HS-27A (cell line): ENCODE results near the gene SIN3B.
"Not testable (repeated sequence)": the region's sequence is repeated elsewhere in the genome, so short reads cannot be mapped to it uniquely, and the experiment has no call there.

Source experiments
- DNase-seq: peaks from one replicate; pipeline ENCODE4 v3.0.0-alpha.2; 2012; ENCODE audit warnings: low read depth, missing footprints

Gene SIN3B, protein sequence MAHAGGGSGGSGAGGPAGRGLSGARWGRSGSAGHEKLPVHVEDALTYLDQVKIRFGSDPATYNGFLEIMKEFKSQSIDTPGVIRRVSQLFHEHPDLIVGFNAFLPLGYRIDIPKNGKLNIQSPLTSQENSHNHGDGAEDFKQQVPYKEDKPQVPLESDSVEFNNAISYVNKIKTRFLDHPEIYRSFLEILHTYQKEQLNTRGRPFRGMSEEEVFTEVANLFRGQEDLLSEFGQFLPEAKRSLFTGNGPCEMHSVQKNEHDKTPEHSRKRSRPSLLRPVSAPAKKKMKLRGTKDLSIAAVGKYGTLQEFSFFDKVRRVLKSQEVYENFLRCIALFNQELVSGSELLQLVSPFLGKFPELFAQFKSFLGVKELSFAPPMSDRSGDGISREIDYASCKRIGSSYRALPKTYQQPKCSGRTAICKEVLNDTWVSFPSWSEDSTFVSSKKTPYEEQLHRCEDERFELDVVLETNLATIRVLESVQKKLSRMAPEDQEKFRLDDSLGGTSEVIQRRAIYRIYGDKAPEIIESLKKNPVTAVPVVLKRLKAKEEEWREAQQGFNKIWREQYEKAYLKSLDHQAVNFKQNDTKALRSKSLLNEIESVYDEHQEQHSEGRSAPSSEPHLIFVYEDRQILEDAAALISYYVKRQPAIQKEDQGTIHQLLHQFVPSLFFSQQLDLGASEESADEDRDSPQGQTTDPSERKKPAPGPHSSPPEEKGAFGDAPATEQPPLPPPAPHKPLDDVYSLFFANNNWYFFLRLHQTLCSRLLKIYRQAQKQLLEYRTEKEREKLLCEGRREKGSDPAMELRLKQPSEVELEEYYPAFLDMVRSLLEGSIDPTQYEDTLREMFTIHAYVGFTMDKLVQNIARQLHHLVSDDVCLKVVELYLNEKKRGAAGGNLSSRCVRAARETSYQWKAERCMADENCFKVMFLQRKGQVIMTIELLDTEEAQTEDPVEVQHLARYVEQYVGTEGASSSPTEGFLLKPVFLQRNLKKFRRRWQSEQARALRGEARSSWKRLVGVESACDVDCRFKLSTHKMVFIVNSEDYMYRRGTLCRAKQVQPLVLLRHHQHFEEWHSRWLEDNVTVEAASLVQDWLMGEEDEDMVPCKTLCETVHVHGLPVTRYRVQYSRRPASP

DNA sequence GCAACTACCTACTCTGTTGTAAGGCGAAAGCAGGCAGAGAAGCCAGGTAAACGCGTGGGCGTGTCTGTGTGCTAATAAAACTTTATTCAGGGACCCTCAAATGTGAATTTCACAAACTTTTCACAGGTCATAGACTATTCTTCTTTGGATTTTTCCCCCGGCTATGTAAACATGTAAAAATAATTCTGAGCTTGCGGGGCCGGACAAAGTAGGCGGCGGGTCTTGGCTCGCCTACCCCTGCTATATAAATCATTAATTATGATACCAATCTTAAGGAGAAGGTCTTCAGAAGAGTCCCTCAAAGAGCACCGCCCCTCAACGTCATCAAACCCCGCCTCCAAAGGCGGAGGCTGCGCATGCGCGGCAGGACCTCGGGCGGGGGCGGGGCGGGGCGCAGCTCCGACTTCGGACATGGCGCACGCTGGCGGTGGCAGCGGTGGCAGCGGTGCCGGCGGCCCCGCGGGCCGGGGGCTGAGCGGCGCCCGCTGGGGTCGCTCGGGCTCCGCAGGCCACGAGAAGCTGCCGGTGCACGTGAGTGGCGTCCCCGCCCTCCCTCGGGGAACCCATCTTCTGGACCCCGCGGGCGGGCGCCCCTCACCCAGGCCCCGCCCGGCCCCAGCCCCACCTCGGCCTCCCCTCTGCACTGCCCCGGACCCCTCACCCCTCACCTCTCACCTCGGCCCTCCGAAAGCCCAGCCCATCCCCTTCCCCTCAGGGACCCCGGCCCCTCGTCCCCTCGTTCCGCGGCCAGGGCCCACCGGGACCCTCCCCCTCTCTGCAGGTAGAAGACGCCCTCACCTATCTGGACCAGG lies at the start of gene SIN3B:
SIN3B (plus strand) TSS at position 389 of the 812 bp plus-strand sequence; CDS start at position 412, 23 bp downstream.
- peak; percentile 54 for DNase-seq

DNA sequence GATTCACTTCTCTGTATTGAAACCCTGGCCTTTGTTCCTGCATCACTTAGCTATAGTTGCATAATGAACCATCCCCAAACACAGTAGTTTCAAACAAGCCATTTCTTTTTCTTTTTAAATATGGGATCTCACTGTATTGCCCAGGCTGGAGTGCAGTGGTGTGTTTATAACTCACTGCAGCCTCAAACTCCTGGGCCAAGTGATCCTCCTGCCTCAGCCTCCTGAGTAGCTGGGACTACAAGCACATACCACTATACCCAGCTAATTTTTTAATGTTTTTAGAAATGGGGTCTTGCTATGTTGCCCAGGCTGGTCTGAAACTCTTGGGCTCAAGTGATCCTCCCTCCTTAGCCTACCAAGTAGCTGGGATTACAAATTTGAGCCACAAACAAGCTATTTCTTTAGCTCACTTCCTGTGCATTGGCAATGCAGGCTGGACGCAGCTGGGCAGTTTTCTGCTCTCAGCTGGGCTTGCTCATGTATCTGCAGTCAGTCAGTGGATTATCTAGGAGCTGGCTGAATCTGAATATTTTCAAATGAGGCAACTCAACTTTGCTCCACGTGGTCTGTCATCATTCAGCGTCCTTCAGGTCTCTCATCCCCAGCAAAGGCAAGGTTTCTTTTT lies 49.5 kb upstream of the SIN3B start:
- DNase-seq, result no peak

DNA sequence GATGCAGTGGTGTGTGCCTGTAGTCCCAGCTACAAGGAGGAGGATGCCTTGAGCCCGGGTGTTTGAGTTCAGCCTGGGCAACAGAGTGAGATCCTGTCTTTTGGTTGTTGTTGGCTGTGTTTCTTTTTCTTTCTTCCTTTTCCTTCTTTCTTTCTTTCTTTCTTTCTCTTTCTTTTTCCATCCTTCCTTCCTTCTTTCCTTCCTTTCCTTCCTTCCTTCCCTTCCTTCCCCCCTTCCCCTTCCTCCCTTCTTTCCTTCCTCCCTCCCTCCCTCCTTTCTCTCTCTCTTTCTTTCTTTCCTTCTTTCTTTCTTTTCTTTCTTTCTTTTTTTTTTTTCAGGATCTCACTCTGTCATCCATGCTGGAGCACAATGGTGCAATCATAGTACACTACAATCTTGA lies 46.5 kb upstream of the SIN3B start:
- no peak for DNase-seq

DNA sequence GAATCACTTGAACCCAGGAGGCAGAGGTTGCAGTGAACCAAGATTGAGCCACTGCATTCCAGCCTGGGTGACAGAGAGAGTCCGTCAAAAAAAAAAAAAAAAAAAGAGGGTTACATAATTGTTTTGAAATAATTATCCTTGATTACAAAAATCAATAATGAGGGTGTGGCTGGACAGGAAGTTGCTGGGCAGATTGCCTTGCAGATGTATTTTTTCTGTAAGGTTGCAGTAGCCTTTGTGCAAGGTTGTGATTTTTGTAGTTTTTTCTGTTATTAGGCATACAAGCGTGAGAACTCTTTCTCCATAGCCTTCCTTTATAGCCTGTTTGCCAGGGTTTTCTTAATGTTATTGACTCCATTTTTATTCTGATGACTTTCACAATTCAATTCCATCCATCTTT lies 40.7 kb upstream of the SIN3B start:
- no peak for DNase-seq

DNA sequence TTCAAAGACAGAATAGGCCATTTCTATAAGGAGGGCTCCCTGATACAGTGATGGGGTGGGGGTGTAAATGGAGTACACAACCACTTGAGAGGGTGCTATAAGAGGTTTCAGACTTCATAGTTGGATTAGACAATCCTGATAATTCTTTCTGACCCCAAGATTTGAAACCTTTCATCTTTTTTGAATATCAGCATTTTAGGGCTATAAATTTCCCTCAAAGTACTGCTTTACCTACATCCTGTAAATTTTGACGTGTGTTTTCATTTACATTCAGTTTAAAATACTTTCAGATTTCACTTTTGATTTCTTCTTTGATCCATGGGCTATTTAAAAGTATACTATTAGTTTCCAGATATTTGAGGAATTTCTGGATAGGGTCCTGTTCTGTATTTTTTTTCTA lies 40.0 kb upstream of the SIN3B start:
- DNase-seq, result no peak

DNA sequence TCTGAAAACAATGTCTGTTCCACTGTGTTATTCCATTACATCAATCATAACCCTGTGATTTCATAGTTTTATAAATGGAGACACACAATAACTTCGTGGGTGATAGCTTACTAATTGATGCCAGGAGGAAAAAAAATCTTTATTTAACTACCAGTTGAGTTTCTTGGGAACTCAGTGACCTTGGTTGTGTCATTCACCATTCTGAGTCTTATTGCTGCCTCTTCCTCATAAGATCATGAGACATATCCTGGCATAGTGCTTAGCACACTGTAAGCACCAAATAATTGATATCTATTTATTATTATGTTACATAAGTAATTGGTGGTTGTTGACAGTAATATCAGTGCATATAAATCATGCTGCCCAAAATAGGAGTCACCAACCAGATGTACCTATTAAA lies 39.1 kb upstream of the SIN3B start:
- no peak for DNase-seq

DNA sequence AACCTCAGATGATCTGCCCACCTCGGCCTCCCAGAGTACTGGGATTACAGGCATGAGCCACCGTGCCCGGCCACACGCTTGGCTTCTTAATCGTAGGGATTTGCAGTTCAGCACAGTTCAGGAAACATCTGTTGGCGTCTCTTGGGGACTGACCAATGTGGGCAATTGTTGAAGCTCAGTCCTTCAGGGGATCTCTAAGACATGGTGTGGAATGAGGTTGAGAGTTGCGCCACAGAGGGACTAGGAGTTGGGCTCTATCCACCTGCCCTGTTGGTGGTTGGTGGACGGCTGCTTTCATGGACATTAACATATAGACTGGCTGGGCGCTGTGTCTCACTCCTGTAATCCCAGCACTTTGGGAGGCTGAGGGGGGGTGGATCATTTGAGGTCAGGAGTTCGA lies 37.3 kb upstream of the SIN3B start:
- DNase-seq, result no peak

DNA sequence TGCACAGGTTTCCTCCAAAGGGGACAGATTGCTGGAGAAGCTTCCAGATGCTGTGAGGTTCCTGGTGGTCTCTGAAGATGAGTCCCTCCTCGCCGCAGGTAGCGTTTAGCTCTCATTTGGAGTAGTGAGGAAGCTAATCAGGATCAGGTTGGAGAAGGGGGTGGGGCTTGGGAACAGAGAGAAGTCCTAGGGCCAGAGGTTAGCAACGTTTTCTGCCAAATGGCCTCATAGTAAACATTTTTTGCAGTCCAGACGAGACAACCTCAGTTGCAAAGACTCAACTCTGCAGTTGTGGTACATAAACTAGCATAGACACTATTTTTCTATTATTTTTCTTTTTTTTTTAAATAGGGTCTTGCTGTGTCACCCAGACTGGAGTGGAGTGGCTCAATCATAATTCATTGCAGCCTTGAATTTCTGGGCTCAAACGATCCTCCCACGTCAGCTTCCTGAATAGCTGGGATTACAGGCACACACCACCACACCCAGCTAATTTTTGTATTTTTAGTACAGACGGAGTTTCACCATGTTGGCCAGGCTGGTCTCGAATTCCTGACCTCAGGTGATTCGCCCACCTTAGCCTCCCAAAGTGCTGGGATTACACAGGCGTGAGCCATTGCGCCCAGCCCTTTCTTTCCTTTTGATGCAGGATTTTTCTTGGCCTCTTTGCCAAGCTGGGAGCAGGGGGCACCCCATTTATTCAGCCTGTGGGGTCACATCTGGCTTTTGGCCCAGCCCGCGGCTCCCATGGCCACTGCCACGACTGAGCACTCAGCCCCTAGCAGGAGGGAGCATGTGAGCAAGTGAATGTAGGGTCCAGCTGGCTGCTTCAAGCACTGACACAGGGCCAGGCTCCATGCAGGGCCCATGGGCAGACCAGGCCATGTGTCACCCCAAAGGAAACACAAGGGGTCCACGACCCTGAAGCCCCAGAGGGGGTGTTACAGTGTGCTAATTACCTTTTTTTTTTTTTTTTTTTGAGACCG lies 34.4 kb upstream of the SIN3B start:
- DNase-seq, result no peak

DNA sequence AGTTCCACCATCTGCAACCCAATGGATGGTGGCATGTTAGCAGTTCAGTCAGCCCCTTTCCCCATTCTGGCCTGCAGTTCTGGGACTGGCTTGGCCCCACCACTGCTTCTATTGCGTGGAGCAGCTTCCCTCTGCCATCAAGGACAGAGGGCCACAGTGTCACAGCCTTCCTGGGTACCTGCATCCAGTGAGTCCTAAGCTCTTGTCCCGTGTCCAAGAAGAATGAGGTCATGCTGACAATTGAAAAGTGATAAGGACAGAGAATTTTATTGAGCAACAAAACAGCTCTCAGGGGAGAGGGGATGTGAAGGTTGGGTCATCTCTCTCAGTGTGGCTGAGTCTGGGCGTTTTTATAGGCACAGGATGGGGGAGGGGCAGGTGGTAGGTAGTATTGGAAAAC lies 33.5 kb upstream of the SIN3B start:
- no peak for DNase-seq

DNA sequence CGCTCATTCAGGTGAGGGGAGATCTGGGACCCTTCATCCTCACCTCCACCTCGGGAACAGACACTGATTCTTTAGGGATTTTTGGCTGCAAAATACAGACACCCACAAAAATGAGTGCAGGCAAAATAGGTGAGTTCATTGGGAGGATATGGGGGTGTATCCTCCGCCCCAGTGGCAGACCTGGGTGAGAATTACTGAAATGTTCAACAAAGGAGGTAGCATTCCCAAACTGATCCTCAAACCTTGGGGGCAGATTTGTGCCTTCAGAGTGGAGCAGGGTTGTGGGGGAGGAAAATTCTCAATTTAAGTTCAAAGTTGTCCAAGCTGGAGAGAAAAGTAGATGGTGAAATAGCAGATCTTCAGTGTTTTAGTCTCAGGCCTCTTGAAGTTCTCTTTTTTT lies 31.3 kb upstream of the SIN3B start:
- DNase-seq, result no peak

DNA sequence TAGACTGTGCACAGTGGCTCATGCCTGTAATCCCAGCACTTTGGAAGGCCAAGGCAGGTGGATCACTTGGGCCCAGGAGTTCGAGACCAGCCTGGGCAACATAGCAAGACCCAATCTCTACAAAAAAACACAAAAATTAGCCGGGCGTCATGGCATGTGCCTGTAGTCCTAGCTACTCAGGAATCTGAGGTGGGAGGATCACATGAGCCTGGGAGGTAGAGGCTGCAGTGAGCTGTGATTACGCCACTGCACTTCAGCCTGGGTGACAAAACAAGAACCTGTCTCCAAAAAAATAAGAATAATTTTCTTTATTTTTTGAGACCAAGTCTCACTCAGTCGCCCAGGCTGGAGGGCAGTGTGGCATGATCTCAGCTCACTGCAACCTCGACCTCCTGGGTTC lies 30.9 kb upstream of the SIN3B start:
- not testable (repeated sequence) for DNase-seq

DNA sequence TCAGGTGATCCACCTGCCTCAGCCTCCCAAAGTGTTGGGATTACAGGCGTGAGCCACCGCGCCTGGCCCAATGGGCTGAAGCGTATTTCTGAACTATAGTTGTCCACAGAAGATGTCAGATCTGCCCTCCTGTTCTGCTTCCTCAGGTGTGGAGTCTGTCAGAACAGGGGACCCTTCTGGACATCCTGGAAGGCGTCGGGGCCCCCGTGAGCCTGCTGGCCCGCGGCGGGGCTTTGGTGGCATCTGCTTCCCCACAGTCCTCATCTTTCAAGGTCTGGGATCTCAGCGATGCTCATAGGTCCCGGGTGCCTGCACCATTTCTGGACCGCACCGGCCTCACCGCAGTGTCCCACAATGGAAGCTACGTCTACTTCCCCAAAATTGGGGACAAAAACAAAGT lies 29.5 kb upstream of the SIN3B start:
- no peak for DNase-seq

DNA sequence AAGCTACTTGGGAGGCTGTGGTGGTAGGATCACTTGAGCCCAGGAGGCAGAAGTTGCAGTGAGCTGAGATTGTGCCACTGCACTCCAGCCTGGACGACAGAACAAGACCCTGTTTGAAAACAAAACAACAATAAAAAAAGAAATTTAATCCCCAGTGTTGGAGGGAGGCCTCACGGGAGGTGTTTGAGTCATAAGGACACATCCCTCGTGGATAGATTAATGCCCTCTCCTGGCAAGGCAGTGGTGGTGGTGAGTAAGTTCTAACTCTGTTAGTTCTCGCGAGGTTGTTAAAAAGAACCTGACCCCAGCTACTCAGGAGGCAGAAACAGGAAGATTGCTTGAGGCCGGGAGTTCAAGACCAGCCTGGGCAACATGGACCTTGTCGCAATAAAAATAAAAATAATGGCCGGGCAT lies 27.6 kb upstream of the SIN3B start:
- DNase-seq, result no peak

DNA sequence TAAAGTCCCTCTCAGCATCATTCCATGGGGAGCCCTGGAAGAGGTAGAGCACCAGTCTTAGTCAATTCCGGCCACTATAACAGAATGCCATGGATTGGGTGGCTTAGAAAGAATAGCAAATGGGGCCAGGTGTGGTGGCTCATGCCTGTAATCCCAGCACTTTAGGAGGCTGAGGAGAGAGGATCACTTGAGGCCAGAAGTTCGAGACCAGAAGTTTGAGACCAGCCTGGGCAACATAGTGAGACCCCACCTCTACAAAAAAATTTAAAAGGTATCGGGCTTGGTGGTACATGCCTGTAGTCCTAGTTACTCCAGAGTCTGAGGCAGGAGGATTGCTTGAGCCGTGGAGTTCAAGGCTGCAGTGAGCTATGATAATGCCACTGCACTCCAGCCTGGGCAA lies 25.0 kb upstream of the SIN3B start:
- DNase-seq, result no peak

DNA sequence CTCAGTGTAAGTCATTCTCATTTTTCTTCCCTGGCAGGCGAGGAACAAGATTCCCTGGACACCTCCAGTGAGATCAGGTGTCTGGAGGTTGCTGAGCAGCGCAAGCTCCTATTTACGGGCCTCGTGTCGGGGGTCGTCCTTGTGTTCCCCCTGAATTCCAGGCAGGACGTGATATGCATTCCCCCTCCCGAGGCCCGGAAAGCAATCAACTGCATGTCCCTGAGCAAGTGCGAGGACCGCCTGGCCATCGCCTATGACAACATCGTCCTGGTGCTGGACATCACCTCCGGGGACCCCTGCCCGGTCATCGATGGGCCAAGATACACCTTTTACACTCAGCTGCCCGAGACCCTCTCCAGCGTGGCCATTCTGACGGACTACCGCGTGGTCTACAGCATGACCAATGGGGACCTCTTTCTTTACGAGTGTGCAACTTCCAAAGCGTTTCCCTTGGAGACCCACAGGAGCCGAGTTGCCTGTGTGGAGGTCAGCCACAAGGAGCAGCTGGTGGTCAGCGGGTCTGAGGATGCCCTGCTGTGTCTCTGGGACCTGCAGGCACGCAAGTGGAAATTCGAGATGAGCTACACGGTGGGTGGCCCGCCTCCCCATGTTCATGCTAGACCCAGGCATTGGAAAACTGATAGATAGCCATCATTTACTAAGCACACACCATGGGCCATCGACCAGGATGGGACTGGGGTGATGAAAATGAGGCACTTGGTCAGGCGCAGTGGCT lies 21.5 kb upstream of the SIN3B start:
- DNase-seq, result no peak

DNA sequence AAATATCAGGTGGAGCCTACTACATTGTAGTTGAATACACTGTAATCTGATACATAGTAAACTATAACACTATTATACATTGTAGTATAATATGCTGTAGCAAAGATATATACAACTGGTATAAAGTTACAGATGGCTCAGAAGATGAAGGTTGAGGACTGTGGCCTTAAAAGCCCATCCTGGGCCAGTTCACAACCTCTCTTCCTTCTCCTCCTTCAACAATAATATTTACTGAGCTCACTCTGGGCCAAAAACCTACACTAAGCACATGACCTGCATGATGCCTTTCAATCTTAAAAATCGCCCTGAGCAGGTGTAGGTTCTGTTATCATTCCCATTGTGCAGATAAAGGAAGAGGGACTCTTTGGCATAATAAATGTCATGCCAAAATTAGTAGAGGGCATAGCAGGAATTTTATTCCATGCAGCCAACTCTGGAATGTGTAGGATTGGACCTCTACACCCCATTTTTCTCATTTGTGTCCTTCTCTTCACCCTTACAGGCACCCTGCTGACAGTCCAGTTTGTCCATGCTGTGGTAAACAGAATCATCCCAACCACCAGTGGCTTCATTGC lies 14.6 kb upstream of the SIN3B start:
- DNase-seq, result no peak

DNA sequence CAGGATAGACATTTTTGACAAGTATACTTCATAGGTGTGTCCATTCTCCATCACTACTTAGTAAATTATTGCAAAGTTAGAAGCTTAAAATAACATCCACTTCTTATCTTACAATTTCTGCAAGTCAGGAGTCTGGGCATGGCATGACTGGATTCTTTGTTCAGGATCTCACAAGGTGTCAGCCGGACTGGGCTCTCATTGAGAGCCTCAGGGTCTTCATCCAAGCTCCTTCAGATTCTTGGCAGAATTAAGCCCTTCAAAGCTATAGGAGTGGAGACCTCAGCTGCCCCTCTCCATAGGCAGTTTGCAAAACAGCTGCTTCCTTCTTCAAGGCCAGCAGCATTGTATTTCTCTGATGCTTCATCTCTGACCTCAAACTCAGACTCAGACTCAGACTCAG lies 9.1 kb upstream of the SIN3B start:
- no peak for DNase-seq

DNA sequence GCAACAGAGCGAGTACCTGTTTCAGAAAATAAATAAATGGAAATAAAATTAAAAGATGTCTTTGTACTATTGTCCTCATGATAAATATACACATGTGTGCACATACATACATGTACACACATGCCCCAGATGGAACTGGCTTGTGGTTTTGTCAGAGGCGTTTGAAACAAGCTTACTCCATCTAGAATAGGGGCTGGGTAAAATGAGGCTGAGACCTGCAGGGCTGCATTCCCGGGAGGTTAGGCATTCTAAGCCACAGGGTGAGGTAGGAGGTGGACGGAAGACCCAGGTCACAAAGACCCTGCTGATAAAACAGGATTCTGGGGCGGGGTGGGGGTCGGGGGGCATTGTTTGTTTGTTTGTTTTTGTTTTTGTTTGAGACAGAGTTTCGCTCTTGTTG lies 8.1 kb upstream of the SIN3B start:
- no peak for DNase-seq

DNA sequence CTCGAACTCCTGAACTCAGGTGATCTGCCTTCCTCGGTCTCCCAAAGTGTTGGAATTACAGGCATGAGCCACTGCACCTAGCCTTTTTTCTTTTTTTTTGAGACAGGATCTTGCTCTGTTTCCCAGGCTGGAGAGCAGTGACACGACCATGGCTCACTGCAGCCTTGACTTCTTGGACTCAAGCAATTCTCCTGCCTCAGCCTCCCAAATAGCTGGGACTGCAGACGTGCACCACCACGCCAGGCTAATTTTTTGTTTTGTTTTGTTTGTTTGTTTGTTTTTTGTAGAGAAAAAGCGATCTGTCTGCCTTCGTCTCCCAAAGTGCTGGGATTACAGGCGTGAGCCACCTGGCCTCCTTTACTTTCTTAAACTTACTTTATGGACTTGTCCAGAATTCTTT lies 6.5 kb upstream of the SIN3B start:
- DNase-seq, result no peak
